Activated B cell treated with CpG ODN at 0.5 μM for 24 hours (primary cell): ENCODE data around the gene SLC38A11. TPM values are rescaled to one million over a fixed set of nuclear protein-coding genes. Genes with fewer than 3 reads are reported as not detected.

Source experiments
- ATAC-seq: fragments of 200-7000 bp; cut with Tn5 transposase; one replicate; pipeline ENCODE4 v1.10.0; 2021; ENCODE audit warnings: low read depth, mild to moderate bottlenecking, moderate library complexity
- CTCF ChIA-PET: fragments of 350-600 bp; sonication (Branson Sonifier 250); formaldehyde crosslinking; loops from one replicate; lab custom pipeline; 2021; ENCODE audit warnings: antibody characterized with exemption; lab: Charles Lee
- POLR2A ChIA-PET: fragments of 350-600 bp; sonication (Branson Sonifier 250); formaldehyde crosslinking; loops from one replicate; lab custom pipeline; 2021; ENCODE audit warnings: antibody characterized with exemption; lab: Charles Lee
- DNase-seq: peaks from one replicate; pipeline ENCODE4 v3.0.0; 2022
- H3K27ac Mint-ChIP-seq: one replicate; pipeline ENCODE4 v1.8.0; 2020; ENCODE audit warnings: mixed read lengths
- H3K27me3 Mint-ChIP-seq: one replicate; pipeline ENCODE4 v1.8.0; 2021; ENCODE audit warnings: mixed read lengths
- H3K36me3 Mint-ChIP-seq: one replicate; pipeline ENCODE4 v1.8.0; 2021; ENCODE audit warnings: low read depth, mixed read lengths
- H3K4me1 Mint-ChIP-seq: one replicate; pipeline ENCODE4 v1.8.0; 2021; ENCODE audit warnings: mixed read lengths
- H3K4me3 Mint-ChIP-seq: one replicate; pipeline ENCODE4 v1.8.0; 2020; ENCODE audit warnings: mild to moderate bottlenecking, mixed read lengths
- H3K9me3 Mint-ChIP-seq: one replicate; pipeline ENCODE4 v1.8.0; 2020; ENCODE audit warnings: mixed read lengths
- intact Hi-C: fragments of 100-400 bp; cut with micrococcal nuclease; formaldehyde crosslinking; loops from one replicate; pipeline ENCODE4 v1.15.1; 2024
- total RNA-seq: library from RNA; stranded (reverse); gene quantifications from 2 replicates; pipeline ENCODE4 v1.2.3, GENCODE V29; 2022
- TF ChIP-seq, protein P1 (sequence below): fragments of 200-600 bp; IDR thresholded peaks from one replicate; pipeline ENCODE4 v1.8.0; 2022; ENCODE audit warnings: antibody characterized with exemption, mild to moderate bottlenecking

SLC38A11 gene
- total RNA-seq, 1 donor from 2014 or later = 2.6 TPM

DNA sequence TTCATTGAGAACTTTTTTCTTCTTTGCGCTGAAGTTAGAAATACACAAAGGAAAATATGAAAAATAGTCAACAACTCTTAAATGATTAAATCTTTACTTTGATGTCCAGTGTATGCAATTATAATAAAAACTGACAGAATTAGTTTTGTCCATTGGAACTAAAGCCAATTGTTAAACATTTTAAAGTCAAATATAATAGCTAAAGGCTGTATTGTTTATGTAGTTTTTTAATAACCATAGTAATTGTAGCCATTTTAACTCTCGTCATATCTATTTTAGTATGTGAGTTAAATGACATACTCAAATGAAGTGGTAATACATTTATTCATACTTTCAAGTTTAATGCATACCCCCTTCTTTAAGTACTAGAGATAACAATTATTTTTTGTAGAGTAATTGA is 109.0 kb downstream of the SLC38A11 start:
- Mint-ChIP-seq H3K4me3 (no peak overlapping the region), H3K9me3 (no peaks in the 10 kb centered on the region), H3K27me3 (no peaks in the 10 kb centered on the region), H3K36me3 (peaks cover 2% of the 10 kb centered on the region), H3K4me1 (peaks cover 31% of the 10 kb centered on the region), H3K27ac (no peak overlapping the region)
- POLR2A ChIA-PET = no interaction called here
- intact Hi-C loops = no loop called here
- TF ChIP-seq, protein P1, sequence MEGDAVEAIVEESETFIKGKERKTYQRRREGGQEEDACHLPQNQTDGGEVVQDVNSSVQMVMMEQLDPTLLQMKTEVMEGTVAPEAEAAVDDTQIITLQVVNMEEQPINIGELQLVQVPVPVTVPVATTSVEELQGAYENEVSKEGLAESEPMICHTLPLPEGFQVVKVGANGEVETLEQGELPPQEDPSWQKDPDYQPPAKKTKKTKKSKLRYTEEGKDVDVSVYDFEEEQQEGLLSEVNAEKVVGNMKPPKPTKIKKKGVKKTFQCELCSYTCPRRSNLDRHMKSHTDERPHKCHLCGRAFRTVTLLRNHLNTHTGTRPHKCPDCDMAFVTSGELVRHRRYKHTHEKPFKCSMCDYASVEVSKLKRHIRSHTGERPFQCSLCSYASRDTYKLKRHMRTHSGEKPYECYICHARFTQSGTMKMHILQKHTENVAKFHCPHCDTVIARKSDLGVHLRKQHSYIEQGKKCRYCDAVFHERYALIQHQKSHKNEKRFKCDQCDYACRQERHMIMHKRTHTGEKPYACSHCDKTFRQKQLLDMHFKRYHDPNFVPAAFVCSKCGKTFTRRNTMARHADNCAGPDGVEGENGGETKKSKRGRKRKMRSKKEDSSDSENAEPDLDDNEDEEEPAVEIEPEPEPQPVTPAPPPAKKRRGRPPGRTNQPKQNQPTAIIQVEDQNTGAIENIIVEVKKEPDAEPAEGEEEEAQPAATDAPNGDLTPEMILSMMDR = no peak
- ATAC-seq (no peak), DNase-seq (no peak)
- CTCF ChIA-PET = no interaction called here

Other genes with a start within 250 kb of the SLC38A11 start
- gene COBLL1, start 113.7 kb downstream of the SLC38A11 start, total RNA-seq = 182 and 222 TPM in 2 replicates
- gene SCN3A, start 248.5 kb upstream of the SLC38A11 start, total RNA-seq = 2.2 and 2.6 TPM in 2 replicates